Measurements from ENCODE around the gene PIGL. TPM values are rescaled to one million over a fixed set of nuclear protein-coding genes. Genes with fewer than 3 reads are reported as not detected.

PIGL gene
- 50.8 and 56.6 TPM in 2 replicates for total RNA-seq

DNA sequence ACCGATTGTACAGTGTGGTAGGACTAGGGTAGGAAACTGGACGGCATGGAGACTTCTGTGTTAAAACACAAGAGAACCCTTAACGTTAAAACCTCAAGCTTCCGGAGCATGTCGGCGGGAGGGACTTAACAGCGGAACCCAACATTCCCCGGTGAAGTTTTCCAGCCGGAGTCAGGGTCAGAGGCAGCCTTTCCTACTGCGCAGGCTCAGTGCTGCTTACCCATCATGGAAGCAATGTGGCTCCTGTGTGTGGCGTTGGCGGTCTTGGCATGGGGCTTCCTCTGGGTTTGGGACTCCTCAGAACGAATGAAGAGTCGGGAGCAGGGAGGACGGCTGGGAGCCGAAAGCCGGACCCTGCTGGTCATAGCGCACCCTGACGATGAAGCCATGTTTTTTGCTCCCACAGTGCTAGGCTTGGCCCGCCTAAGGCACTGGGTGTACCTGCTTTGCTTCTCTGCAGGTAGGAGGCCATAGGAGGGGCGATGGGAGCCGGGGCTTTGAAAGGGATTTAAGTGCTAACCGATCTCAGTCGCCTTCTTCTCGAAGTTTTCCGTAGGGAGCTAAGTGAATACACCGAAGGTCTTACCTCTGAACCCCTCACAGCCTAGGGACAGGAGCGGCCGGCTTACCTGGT is at the start of gene PIGL:
PIGL (plus strand) TSS at position 209 of the 634 bp plus-strand sequence; CDS start at position 226, 17 bp downstream.
- TF ChIP-seq, protein P1, sequence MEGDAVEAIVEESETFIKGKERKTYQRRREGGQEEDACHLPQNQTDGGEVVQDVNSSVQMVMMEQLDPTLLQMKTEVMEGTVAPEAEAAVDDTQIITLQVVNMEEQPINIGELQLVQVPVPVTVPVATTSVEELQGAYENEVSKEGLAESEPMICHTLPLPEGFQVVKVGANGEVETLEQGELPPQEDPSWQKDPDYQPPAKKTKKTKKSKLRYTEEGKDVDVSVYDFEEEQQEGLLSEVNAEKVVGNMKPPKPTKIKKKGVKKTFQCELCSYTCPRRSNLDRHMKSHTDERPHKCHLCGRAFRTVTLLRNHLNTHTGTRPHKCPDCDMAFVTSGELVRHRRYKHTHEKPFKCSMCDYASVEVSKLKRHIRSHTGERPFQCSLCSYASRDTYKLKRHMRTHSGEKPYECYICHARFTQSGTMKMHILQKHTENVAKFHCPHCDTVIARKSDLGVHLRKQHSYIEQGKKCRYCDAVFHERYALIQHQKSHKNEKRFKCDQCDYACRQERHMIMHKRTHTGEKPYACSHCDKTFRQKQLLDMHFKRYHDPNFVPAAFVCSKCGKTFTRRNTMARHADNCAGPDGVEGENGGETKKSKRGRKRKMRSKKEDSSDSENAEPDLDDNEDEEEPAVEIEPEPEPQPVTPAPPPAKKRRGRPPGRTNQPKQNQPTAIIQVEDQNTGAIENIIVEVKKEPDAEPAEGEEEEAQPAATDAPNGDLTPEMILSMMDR (IDR thresholded peaks at IDR 0.05): no peak
- peak; percentile 35 for ATAC-seq (ENCODE audit: low read depth)
- no peaks in the 10 kb centered on the region for H3K9me3 Mint-ChIP-seq
- peaks cover 5% of the 10 kb centered on the region for H3K36me3 Mint-ChIP-seq (ENCODE audit: low read depth)
- H3K4me1 Mint-ChIP-seq: peaks cover 50% of the 10 kb centered on the region
- peak; percentile 71 for DNase-seq
- peak within 1 kb of the TSS; percentile 97 for H3K27ac Mint-ChIP-seq
- ChIA-PET POLR2A (interaction anchor here (0.6 to 5.3 kb wide), 13 partner anchors 9 to 1609 kb away, joined by 3 to 74 read pairs (median 7); partner anchors contain the start of genes CENPV and UBB), CTCF (interaction anchor here (1.3 to 2.0 kb wide), 2 partner anchors 69 to 135 kb away, joined by 9 to 12 read pairs; partner anchors contain the start of gene CENPV)
- intact Hi-C loops (cut with micrococcal nuclease): no loop called here
- no peaks in the 10 kb centered on the region for H3K27me3 Mint-ChIP-seq
- H3K4me3 Mint-ChIP-seq: peak within 1 kb of the TSS; percentile 98

DNA sequence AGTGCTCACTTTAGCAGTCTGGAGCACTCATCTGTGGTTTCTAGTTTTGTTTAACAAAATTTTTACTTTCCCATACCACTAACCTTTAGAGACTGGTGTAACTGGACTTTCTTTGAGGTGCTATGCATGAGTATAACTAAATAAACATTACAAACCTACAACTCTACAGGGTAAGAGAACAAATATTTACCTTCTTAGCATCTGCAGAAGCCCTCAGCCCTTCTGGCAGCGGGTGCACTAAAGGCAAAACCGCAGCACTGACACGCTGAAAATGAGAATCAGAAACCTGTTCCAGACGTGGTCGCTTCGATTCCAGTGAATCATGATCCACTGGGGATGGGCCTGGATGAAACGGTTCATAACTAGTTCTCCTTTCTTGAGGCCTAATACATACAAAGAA is 45.4 kb upstream of the PIGL start:
- no peak overlapping the region for H3K4me3 Mint-ChIP-seq
- DNase-seq (no peak), ATAC-seq (ENCODE audit: low read depth) (no peak)
- H3K9me3 Mint-ChIP-seq: no peaks in the 10 kb centered on the region
- ChIA-PET POLR2A (no interaction called here), CTCF (no interaction called here)
- H3K27me3 Mint-ChIP-seq: no peaks in the 10 kb centered on the region
- H3K4me1 Mint-ChIP-seq: peaks cover 3% of the 10 kb centered on the region
- intact Hi-C loops (cut with micrococcal nuclease): no loop called here
- TF ChIP-seq, protein P1 (IDR thresholded peaks at IDR 0.05): no peak
- no peak overlapping the region for H3K27ac Mint-ChIP-seq
- H3K36me3 Mint-ChIP-seq (ENCODE audit: low read depth): peaks cover 47% of the 10 kb centered on the region

DNA sequence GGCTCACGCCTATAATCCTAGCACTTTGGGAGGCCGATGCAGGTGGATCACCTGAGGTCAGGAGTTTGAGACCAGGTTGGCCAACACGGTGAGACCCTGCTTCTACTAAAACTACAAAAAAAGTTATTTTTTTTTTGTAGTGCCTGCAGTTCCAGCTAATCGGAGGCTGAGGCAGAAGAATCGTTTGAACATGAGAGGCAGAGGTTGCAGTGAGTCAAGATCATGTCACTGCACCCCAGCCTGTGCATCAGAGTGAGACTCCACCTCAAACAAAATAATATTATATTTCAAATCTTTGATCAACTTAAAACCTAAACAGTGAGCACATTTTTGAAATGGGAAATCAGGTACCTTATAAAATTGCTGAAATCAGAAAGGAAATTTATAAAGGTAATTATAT is 38.2 kb upstream of the PIGL start:
- intact Hi-C loops (cut with micrococcal nuclease): no loop called here
- DNase-seq (no peak), ATAC-seq (ENCODE audit: low read depth) (no peak)
- CTCF ChIA-PET: no interaction called here
- POLR2A ChIA-PET: no interaction called here
- Mint-ChIP-seq H3K27me3 (no peaks in the 10 kb centered on the region), H3K9me3 (no peaks in the 10 kb centered on the region), H3K27ac (no peak overlapping the region), H3K4me3 (no peak overlapping the region), H3K36me3 (ENCODE audit: low read depth) (peaks cover 34% of the 10 kb centered on the region), H3K4me1 (peaks cover 11% of the 10 kb centered on the region)
- TF ChIP-seq, protein P1 (IDR thresholded peaks at IDR 0.05): no peak

DNA sequence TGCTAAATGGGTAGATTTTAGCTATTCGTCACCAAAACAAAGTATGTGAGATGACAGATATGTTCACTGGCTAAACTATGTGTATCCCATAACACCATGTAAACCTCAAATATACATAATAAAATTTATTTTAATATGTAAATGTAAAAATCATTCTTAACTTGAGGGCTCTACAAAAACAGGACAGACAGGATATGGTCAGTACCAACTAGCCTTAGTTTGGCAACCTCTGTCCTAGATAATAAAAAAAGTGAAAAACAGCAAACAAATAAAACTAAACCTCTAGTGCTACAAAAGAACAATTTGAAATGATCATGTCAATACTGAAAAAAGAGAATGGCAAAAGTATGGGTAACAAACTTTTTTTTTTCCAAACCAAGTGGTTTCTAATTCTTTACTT is 35.4 kb upstream of the PIGL start:
- no peak for DNase-seq
- no peaks in the 10 kb centered on the region for H3K27me3 Mint-ChIP-seq
- CTCF ChIA-PET: no interaction called here
- no peak overlapping the region for H3K27ac Mint-ChIP-seq
- no peak for ATAC-seq (ENCODE audit: low read depth)
- intact Hi-C loops (cut with micrococcal nuclease): no loop called here
- POLR2A ChIA-PET: no interaction called here
- no peak overlapping the region for H3K4me3 Mint-ChIP-seq
- TF ChIP-seq, protein P1 (IDR thresholded peaks at IDR 0.05): no peak
- no peaks in the 10 kb centered on the region for H3K9me3 Mint-ChIP-seq
- peaks cover 16% of the 10 kb centered on the region for H3K4me1 Mint-ChIP-seq
- peaks cover 55% of the 10 kb centered on the region for H3K36me3 Mint-ChIP-seq (ENCODE audit: low read depth)

DNA sequence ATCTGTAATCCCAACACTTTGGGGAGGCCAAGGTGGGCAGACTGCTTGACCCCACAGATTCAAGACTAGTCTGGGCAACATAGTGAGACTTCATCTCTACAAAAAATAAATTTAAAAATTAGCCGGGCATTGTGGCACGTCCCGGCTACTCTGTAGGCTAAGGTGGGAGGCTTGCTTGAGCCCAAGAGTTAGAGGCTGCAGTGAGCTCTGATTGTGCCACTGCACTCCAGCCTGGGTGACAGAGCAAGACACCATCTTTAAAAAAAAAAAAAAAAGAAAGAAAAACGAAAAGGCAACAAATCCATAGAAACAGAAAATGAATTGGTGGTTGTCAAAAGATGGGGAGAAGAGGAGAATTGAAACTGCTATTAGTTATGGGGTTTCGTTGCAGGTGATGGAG is 29.4 kb upstream of the PIGL start:
- ATAC-seq (ENCODE audit: low read depth): no peak
- ChIA-PET CTCF (no interaction called here), POLR2A (no interaction called here)
- intact Hi-C loops (cut with micrococcal nuclease): no loop called here
- no peak overlapping the region for H3K27ac Mint-ChIP-seq
- no peak for DNase-seq
- TF ChIP-seq, protein P1 (IDR thresholded peaks at IDR 0.05): no peak
- peaks cover 74% of the 10 kb centered on the region for H3K36me3 Mint-ChIP-seq (ENCODE audit: low read depth)
- H3K4me3 Mint-ChIP-seq: no peak overlapping the region
- peaks cover 22% of the 10 kb centered on the region for H3K4me1 Mint-ChIP-seq
- H3K9me3 Mint-ChIP-seq: no peaks in the 10 kb centered on the region
- no peaks in the 10 kb centered on the region for H3K27me3 Mint-ChIP-seq

All from activated B cell treated with CpG ODN at 0.5 μM for 24 hours (primary cell).